HTR-8/SVneo (cell line): ENCODE data around the gene SGCA.

Source experiments
- DNase-seq: peaks from one replicate; pipeline ENCODE4 v3.0.0; 2011; ENCODE audit warnings: low spot score, mixed read lengths; ENCODE audit not compliant: insufficient read length
- FAIRE-seq: peaks from 2 replicates; lab custom pipeline; 2011; peaks lifted over from hg19 to GRCh38; lab: Jason Lieb, UNC

The SGCA gene

DNA sequence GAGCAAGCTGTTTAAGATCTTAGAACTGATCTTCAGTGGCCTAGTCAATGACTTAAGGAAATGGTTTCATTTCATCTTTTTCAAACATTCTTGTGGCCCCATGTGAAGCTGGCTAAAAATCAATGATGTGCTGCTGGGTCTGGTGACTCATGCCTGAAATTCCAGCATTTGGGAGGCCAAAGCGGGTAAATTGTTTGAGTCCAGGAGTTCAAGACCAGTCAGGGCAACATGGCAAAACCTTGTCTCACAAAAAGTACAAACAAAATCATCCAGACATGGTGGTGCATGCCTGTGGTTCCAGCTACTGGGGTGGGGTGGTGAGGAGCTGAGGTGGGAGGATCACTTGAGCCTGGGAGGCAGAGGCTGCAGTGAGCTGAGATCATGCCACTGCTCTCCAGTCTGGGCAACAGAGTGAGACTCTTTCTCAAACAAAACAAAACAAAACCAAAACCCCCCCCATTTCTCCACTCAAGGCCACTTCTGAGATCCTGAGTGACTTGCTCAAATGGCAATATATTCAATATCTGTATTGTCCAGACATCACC is 53.0 kb downstream of the SGCA start:
- peak; percentile 97 for FAIRE-seq
- no peak for DNase-seq

DNA sequence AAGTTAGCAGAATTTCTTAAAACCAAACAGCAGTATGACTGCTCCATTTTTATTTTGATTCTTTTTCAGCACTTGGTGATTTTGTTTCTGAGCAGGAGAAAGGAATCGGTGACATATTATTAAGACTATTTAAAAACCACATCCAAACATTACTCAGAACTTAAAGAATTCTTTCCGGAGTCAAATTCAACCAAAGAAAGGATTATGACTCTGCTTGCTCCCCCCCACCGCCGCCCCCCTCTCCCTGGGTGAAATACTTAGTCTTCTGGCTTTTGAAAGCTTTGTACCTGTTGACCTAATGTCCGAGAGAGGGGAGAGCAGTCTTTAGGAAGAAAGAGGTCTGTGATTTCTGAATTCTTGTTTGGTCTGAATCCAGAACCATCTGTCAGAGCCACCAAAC is 53.5 kb downstream of the SGCA start:
- DNase-seq: peak; percentile 82
- FAIRE-seq: no peak

GRCh38 chr17:50219939-50220465 is 54.2 kb downstream of the SGCA start:
- DNase-seq: no peak
- peak; percentile 92 for FAIRE-seq

GRCh38 chr17:50220811-50221210 is 55.0 kb downstream of the SGCA start:
- FAIRE-seq: peak; percentile 20
- DNase-seq: no peak

DNA sequence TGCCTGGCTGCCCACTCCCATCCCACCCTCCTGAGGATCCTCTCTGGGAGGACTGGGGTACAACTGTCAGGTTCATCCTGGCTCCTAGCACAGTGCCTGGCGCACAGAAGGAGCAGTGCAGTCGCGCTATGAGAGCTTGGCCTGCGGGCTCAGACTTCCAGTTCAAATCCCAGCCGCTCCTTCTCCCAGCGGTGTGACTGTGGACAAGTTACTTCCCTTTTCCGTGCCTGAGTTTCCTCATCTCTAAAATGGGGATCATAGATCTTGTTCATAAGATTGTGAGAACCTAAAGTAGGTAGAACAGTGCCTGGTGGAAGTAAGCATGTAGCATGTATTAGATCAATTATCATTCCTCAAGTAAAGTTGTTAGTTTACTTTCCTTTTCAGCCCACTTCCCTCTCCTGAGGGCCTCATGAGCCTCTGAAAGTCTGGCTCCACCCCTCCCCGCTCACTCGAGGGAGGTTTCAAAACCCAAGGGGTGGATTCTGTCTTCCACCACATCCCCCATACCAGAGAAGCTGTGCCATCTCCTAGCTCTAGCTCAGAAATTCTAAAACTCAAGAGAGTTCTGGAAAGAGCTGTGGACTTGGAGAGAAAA is 55.6 kb downstream of the SGCA start:
- FAIRE-seq (peak; percentile 52), DNase-seq (no peak)

DNA sequence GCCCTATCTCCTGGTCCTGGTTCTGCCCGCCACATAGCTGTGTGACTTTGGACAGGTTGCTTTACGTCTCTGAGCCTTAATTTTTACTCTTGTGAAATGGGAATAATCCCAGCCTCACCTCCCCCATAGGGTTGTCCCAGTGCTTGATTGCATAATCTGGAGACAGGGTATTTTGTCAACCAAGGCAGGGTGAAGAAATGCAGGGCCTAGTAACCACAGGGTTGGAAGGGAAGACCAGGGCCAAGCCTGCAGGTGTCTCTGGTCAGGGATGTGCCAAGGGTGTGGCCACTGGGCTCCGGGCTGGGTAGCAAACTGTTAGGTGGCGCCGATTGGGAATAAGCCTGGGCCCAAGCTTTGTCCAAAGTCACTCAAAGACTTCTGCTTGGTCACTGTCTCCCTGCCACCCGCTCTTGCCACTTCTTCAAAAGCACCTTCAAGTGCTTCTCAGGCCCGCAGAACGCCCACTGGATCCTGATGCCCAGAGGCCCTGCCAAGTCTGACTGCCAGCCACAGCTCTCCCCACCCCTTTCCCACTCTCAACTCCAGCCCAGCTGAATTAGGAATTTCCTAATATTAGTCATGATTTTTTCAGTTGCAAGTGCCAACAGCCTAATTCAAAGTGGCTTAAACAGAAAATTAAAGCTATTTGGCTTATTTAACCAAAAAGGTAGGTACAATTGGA is 56.2 kb downstream of the SGCA start:
- DNase-seq (no peak), FAIRE-seq (peak; percentile 55)

GRCh38 chr17:50222922-50223321 is 57.1 kb downstream of the SGCA start:
- FAIRE-seq (no peak), DNase-seq (no peak)
